ENCODE results near the gene EXOC7. TPM values are rescaled to one million over a fixed set of nuclear protein-coding genes. Genes with fewer than 3 reads are reported as not detected.

EXOC7 gene
- total RNA-seq, 4 donors from 2014 or later, result 34.7 to 118 (median 109) TPM

- Histone ChIP-seq H3K27ac (no peak overlapping the region), H3K9me3 (no peaks in the 10 kb centered on the region), H3K4me1 (no peaks in the 10 kb centered on the region), H3K36me3 (no peaks in the 10 kb centered on the region), H3K4me3 (no peak overlapping the region), H3K27me3 (no peaks in the 10 kb centered on the region)
- no peak for DNase-seq
- TF ChIP-seq CTCF (IDR thresholded peaks at IDR 0.05) (no peak), POLR2A (IDR thresholded peaks at IDR 0.05) (no peak)
- intact Hi-C loops (cut with DNase I; ENCODE audit: low total_unique reads), result no loop called here
Observed at GRCh38 chr17:76054112-76054476, 49.5 kb downstream of the EXOC7 start.

- TF ChIP-seq CTCF (IDR thresholded peaks at IDR 0.05), result no peak
- no peak for TF ChIP-seq POLR2A (IDR thresholded peaks at IDR 0.05)
- intact Hi-C loops (cut with DNase I; ENCODE audit: low total_unique reads), result no loop called here
- Histone ChIP-seq H3K27ac (no peak overlapping the region), H3K4me1 (no peaks in the 10 kb centered on the region), H3K4me3 (no peak overlapping the region), H3K9me3 (no peaks in the 10 kb centered on the region), H3K27me3 (no peaks in the 10 kb centered on the region), H3K36me3 (no peaks in the 10 kb centered on the region)
- DNase-seq, result no peak
Observed at GRCh38 chr17:76053246-76054111, 50.1 kb downstream of the EXOC7 start.

GRCh38 chr17:76051561-76051960, 52.0 kb downstream of the EXOC7 start:
- no peaks in the 10 kb centered on the region for H3K4me1 ChIP-seq
- intact Hi-C loops (cut with DNase I; ENCODE audit: low total_unique reads), result no loop called here
- H3K36me3 ChIP-seq, result no peaks in the 10 kb centered on the region
- no peaks in the 10 kb centered on the region for H3K9me3 ChIP-seq
- TF ChIP-seq POLR2A (IDR thresholded peaks at IDR 0.05) (no peak), CTCF (IDR thresholded peaks at IDR 0.05) (no peak)
- no peak for DNase-seq
- H3K27ac ChIP-seq, result no peak overlapping the region
- H3K4me3 ChIP-seq, result no peak overlapping the region
- no peaks in the 10 kb centered on the region for H3K27me3 ChIP-seq

GRCh38 chr17:76050538-76051467, 52.8 kb downstream of the EXOC7 start:
- Histone ChIP-seq H3K9me3 (no peaks in the 10 kb centered on the region), H3K4me3 (no peak overlapping the region), H3K36me3 (no peaks in the 10 kb centered on the region), H3K27ac (no peak overlapping the region), H3K27me3 (no peaks in the 10 kb centered on the region), H3K4me1 (no peaks in the 10 kb centered on the region)
- no peak for DNase-seq
- intact Hi-C loops (cut with DNase I; ENCODE audit: low total_unique reads), result no loop called here
- TF ChIP-seq CTCF (IDR thresholded peaks at IDR 0.05) (no peak), POLR2A (IDR thresholded peaks at IDR 0.05) (no peak)
